Activated CD4-positive, alpha-beta T cell treated with anti-CD3 and anti-CD28 coated beads, Interleukin-10, Interleukin-2, amounts not matched to agents 100 ng/mL and 50 ng/mL, durations not matched to agents 16 hours and 8 hours (primary cell): ENCODE results near the gene SLC24A4.
A peak's percentile ranks its signal among the peaks of the same experiment; 100 is the strongest.

Experiments
- DNase-seq: peaks from one replicate; pipeline ENCODE4 v3.0.0-alpha.2; 2020

The SLC24A4 gene, protein sequence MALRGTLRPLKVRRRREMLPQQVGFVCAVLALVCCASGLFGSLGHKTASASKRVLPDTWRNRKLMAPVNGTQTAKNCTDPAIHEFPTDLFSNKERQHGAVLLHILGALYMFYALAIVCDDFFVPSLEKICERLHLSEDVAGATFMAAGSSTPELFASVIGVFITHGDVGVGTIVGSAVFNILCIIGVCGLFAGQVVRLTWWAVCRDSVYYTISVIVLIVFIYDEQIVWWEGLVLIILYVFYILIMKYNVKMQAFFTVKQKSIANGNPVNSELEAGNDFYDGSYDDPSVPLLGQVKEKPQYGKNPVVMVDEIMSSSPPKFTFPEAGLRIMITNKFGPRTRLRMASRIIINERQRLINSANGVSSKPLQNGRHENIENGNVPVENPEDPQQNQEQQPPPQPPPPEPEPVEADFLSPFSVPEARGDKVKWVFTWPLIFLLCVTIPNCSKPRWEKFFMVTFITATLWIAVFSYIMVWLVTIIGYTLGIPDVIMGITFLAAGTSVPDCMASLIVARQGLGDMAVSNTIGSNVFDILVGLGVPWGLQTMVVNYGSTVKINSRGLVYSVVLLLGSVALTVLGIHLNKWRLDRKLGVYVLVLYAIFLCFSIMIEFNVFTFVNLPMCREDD

DNA sequence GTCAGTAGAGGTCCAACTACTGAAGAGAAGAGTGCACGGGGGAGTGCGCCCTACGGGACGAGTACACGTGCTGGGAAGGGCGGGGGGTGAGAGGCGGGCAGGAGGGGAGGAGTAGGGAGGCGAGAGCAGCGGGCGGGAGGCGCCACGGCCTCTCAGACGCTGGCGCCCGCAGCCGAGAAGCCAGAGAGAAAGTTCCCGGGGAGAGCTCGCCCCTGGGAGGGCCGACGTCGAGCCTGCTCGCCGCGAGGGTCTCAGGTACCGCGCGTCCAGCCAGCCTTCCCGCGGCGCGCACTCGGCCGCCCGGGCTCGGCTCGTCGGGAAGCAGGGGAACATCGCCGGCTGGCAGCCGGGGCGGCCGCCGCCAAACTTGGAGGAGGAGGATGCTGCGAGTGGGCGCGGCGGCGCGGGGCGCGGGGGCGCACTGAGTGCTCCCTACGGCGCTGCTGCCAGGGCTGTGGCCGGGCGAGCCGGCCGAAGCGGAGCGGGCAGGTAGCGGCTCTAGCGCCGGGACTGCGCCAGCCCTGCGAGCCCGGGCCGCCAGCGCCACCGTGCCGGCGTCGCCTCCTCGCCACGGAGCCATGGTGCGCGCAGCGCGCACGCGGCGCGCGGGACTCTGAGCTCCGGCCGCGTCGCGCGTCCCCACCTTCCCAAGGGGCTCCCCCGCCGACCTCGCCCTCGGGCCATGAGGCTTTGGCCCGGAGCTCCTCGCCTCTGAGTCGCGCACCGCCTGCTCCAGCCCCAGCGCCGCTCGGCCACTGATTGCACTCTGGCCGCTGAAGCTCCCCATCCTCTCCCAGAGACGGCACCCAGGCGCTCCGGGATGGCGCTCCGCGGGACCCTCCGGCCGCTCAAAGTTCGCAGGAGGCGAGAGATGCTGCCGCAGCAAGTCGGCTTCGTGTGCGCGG lies at the start of gene SLC24A4:
Gene SLC24A4, plus strand, starts transcription at position 155 of the 905 bp plus-strand sequence. Its CDS starts 666 bp downstream, at position 821.
- no peak for DNase-seq

DNA sequence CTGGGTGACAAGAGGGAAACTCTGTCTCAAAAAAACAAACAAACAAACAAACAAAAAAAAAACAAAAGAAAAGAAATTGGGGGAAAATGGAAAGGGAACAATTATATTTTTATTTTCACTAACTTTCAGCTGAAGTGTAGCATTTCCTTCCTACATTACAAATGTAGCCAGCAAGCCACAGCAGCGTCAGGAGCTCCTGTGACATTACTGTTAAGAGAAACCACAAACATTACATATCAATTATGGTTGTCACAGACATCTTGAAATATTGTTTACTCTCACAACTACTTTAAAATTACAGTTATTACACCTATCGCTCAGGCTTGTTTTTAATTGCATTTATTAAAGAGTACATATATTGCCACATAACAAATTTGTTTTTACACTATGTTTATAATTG lies 49.8 kb upstream of the SLC24A4 start:
- no peak for DNase-seq

DNA sequence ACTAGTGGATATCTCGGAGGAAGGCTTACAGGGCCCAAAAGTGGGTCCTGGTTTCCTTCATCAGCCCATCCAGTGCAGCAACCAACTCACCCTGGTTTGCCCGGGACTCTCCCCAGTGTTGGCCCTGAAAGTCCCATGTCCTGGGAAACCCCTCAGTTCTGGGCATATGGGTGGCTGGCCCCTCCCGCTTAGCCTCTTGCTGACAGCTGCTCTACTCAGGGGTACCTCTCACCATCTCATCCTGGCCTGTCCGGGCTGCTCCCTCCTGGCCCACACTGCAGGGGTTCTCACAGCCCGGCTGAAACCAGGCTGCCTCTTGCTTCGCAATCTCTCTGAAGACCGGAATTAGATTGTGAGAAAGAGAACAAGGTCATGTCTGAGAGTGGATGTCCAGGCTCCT lies 48.9 kb upstream of the SLC24A4 start:
- DNase-seq: no peak

DNA sequence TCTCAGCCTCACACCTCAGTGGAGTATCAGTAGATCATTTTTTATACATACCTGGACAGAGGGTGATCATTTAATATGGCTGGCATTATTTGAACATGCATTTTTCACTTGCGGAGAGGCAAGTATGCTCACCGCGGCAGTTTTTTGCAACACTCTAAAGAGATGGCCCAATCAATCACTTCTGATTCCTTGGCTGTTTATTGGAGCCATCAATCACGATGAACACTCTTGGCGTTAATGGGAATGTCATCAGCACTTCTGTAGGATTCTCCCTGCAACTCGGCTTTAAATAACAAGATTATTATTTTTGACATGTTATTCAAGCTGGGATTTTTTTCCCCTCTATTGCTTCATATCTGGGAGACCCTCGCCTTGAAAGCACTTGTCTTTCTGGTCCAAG lies 46.9 kb upstream of the SLC24A4 start:
- no peak for DNase-seq

DNA sequence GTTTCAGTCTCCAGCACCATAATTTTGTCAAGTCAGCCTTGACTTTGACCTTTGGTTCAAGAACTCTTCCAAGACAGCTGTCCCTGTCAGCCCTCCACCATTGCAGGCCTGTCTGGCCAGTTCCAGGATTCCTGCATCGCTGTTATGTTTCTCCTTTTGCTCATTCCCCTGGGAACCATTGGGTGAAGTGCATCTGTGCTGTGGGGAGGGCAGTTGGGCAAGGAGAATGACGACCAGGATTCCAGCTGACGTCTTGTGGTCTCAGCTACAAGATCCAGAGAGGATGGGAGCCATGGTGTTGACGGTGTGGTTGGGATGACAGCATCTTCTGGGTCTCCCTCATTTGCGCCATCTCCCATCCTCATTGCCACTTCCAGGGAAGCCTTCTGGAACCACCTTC lies 45.9 kb upstream of the SLC24A4 start:
- DNase-seq: no peak

DNA sequence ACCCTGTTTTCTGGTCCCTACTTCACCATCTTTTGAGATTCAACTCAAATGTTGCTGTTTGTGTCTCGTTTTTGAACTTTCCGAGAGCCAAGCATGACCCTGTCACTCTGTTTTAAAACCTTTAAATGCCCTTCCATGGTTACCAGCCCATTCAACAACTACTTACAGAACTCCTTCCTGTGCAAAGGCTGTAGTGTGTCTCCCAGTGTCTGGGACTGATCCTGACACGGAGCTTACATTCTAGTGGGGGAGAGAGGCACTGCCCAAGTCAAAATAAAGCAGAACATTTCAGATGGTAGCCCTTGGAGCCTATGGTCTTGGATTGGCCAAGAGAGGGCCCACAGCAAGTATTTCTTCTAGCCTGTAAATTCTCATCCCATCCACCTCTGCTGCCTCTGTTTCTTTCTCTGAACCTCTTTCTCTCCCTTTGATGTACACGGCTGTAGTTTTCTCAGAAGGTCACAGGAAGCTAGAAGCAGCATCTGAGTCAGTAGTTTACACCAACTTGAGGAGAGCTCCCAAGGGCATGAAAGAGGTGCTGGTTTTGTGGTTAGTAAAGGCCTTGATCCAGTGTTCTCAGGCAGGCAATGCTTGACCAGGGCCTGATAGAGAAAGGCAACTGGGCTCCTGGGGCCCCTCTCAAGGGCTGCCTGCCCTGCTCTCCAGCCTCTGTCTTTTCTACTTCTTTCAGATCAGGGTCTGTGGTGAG lies 42.3 kb upstream of the SLC24A4 start:
- peak; percentile 52 for DNase-seq

DNA sequence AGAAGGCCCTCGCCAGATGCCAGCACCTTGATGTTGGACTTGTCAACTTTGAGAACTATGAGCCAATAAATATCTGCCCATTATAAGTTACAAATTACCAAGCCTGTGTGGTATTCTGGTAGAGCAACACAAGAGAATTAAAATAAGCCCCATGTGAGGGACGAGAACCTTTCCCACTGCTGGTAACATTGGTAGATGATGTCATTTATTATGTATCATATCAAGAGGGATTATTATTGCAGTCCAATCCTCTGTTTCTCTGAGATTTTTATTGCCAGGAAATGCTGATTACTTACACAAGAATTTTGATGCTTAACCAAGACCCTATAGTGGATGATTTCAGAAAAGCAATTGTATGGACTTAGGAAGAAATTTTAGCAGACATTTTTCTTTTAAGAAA lies 40.3 kb upstream of the SLC24A4 start:
- DNase-seq: no peak

DNA sequence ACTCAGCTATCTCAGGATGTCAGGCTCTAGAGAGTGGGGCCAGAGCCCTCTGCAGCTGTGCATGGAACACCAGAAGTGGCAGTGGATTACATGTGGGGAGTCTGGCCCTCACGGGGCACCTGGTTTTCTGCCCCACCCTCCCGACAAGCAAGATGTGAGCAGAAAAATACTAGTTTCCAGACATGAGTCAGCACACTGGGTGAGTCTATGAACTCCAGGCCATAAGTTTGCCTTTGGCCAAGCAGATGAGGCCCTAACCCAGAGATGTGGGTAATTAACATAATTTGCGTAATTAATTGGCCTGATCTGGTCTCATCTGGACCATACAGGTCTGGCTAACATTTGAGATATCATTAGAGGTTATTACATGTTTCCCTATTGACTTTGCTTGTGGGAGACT lies 37.7 kb upstream of the SLC24A4 start:
- DNase-seq: no peak

DNA sequence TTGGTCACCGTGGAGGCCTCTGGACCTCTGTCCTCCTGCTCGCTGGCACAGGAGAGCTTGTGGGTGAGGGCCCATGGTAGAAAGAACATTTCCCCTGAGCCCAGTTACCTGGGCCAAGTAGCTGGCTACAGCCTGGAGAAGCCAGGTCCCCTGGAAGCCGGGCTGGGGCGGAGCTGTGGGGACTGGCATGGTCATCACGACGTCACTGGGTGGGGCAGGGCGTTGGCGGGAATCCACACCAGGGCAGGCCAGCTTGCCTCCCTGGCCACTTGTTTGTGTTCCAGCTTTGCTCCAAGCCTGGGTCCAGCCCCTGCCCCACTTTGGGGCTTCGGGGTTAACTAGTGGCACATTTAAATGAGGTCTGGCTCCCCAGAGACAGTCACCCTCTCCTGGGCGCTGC lies 35.0 kb upstream of the SLC24A4 start:
- DNase-seq: no peak

DNA sequence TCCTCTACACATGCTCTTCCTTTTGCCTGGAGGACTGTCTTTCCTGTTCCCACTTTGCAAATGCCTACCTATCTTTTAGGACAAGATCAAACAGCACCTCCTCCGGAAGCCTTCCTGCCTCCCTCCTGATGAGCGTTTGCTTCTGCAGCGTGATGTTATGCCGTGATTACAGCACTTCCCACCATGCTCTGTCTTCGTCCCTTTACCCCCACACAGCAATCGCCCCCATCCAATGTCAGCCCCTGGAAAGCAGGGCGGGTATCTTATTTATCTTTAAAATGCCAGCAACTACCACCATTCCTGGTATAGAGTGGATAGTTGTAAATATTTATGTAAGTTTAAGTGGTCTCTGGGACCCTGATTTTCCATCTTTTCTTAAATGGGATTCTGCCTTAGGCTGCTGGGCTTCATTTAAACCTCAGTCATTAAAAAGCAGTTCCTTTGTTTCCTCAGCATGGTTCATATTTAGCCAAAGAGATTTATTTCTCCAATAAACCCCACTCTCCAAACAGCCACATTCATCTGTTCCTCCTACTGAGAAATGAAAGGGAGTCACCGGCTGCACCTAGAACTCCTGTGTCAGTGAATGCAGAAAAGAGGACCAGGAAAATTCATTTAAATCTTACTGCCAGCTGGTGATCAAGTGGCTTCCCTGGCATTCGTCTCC lies 33.8 kb upstream of the SLC24A4 start:
- DNase-seq: no peak

DNA sequence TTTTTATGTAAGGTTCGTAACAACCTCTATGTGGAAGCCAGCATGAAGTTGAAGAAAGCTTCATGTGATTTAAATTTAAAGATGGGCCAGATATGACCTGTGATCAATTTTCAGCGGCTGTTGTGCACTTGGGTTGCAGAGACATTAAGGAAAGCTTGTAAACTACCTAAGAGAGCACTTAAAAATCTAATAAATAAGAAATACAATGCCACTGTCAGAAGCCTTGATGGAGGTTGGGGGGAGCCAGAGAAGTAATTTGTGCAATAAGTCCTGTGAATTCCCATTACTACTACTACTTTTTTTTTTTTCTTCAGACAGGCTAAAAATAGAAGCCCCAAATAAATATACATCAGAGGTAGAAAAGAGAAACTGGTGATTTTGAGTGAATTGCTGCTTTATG lies 30.3 kb upstream of the SLC24A4 start:
- DNase-seq: no peak

DNA sequence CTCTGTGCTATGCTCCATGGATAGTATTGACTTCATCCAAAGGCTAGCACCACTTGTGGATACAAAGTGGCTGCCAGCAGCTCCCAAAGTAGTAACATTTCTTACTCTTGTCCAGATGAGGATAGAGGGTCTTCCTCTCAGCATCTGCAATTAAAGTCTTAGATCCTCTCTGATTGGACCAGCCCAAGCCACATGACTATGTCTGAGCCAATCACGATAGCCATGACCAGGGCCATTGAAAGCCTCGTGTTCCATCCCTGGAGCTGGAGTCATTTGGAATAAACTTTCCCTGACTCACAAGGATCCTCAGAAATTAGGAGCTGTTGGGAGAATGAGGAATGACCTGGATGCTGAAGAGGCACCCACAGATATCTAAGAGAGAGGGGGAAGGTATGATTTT lies 28.5 kb upstream of the SLC24A4 start:
- DNase-seq: no peak

DNA sequence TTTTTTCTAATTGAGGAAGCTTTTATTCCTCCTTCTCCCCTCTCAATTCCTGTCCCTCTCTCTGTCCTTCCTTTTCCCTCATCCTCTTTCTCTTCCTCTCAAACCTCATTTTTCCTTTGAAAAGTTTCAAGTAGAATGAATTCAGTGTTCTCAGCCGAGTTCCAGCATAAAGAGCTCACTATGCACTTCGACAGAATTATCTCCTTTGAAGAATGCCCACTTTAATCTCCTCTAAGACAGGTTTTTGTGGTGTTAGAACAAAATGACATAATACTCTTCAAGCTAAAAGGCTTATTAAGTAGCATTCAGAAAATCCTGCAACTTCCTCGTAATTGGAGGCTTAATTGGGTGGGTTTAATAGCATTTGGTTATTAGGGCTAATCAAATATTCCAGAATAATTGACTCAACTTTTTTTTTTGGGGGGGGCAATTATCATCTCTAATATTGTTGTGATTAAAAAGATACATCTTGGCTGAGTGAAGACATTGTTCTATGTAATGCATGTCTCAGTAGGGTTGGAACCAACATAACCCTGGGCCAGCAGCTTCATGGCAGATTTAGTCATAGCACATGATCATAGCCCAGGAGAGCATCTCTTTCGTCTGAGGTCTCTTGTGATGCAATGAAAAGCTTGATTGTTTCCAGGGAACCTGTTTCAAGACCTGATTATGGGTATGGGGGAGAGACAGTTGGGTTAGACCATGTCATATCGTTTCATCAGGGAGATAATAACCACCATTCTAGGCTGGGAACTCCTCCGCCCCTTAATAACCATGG lies 25.0 kb upstream of the SLC24A4 start:
- DNase-seq: no peak

DNA sequence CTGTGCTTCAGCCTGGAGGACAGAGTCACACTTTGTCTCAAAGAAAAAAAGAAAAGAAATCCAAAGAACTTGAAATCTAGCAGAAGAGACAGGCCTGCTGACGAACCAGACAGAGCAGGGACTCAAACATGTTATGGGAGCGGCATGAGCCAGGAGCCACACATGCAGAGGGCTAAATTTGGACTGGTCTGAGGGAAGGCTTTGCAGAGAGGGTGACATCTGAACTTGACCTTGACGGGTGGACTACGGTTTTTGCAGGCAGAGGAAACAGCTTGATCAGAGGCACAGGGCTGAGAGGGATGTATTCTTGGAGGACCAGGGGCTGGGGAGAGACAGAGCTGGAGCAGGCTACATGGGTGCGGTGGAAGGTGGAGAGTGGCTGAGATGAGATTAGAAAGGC lies 20.5 kb upstream of the SLC24A4 start:
- no peak for DNase-seq

DNA sequence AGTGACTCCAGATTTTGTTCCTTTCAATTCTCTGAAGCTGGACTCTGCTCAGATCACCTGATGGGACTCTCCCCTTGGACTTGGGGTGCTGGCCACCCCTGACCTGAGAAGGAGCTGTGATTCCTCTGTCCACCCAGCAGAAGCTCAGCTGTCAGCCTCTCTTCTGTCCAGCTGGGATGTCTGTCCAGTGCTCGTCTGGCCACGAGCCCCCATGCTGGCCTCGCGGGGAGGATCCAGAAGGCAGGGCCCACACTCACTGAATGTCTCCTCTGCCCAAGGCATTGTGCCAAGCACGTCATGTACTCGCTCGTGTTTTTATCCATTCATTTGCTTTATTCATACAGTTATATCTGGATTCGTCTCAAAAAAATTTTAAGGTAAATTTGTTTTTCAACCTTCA lies 14.2 kb upstream of the SLC24A4 start:
- DNase-seq: no peak

DNA sequence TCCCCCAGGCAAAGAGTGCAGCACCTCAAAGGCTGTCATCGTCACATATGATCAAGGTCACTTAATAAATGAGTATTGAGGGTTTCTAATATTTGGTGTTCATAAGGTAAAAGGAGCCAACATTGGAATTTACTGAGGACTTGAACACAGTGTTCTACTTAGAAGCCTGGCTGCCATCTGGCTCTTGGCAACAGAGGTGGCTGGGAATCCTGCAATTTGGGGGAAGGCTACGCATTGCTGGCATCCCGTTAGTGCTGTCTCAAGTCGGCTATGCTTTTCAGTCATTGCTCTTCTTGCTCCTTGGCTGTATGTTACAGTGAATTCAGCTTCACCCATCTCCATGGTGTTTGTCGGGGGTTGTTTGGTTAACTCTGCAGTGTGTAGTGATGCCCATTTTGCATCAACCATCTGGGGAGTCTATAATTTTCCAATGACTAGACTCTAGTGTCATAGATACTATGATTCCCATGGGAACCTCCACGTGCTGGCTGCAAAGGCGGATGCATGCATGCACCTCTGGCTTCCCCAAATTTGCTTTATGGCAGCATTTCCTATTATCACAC lies 12.9 kb upstream of the SLC24A4 start:
- DNase-seq: no peak

DNA sequence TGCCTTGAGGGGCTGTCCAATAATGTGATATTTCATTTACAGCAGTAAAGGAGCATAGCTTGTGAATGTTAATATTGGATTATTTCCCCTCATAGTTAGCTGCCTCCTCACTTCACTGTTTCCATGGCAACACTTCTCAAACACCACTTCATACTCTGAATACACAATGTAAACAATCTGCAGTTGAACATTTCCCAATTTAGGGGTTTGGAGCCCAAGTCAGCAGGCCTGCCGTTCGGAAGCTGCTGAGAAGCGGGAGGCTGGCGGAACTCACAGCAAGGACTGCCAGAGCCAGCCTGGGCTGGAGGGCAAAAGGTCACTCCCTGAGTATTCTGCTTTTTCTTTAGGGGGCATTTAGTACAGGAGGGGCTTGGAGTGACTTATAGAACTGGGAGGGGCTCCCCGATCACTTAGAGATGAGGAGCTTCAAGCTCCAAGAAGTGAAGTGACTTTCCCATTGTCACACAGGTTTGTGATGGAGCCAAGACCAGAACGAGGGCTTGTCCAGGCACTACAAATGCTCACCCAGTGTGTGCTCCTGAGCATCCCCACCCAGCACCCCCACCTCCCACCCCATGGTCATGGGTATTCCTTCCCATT lies 12.1 kb upstream of the SLC24A4 start:
- DNase-seq: no peak

DNA sequence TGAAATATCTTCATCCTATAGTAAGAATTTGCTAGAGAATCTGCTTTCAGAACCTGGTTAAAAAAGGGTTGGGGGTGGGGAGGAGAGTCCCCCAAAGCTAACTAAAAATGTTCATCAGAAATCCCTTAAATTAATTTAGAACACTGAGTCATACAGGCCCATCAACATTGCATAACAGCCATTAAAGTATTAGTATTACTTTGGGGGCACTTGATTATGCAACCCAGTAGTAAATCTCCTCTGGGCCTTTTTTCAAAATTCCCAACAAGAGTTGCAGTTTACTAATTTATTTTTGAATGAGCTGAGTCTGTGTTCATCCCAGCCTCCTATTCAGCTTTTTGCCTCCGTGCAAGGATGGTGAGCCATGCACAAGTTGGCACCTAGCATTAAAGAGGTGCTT lies 8.8 kb upstream of the SLC24A4 start:
- DNase-seq: no peak

DNA sequence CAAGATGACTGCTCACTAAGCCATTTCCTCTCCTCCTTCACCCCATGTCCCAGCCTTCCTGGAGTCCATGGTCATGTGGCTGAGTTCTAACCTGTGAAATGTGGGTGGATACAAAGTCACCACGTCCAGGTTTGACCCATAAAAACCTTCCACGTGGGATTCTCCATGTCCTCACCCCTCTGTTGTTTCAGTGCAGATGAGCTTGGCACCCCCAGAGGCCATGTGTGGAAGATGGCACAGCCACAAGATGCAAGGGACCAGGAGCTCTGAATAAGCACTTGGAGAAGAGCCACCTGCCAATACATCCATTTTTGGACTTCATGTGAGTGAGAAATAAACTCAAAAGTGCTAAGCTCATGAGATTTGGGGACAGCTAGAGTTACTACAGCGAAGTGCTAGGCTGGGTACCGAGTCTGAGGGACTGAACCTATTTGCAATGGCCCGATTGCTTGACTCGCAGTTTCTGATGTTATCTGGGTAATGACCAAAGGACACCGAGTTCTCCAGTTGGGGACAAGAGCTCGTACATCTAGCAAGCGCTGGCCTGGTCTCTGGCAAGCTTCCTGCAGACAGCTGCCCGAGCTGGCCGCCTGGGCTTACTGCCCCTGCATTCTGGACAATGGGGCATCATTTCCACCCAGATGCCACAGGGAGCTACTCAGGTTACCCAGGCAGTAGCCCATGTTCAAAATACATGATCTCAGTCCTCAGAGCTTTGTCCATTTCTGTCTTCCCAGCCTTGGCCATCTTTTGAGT lies 7.7 kb upstream of the SLC24A4 start:
- DNase-seq: no peak

DNA sequence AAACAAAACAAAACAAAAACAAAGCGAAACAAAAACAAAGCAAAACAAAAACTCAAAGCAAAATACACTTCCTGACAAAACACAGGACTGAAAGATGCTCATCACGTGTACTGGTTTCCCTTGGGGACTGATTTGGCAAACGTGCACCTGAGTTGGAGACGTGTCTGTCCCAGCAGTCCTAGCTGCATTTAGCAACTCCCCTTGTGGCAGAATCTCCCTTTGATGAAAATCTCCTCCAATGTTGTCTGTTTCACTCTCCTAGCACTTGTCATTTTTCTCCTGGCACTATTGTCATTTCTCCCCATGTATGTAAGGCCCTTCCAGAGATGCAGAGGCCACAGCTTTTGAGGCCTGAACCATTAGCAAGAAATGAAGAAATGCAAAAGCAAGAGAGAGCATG lies 6.8 kb upstream of the SLC24A4 start:
- DNase-seq: no peak
